ENCODE measurements around the gene HOXD8.

- TF ChIP-seq CTCF (IDR thresholded peaks at IDR 0.05) (no peak), POLR2AphosphoS5 (IDR thresholded peaks at IDR 0.05; ENCODE audit: low read depth, low read length) (no peak), SIN3A (IDR thresholded peaks at IDR 0.05; ENCODE audit: borderline replicate concordance, insufficient read depth, low read depth, low read length) (no peak), REST (IDR thresholded peaks at IDR 0.05; ENCODE audit: insufficient read depth in 1 of 2, low read depth in 2 of 2, low read length in 1 of 2) (no peak)
These were observed 32.5 kb downstream of the HOXD8 start for GRCh38 chr2:176161825-176162626.
